Activated T-cell treated with anti-CD3 and anti-CD28 coated beads, Interleukin-2, amount 50 U/mL, for 72 hours (primary cell): ENCODE results near the gene DHRSX. TPM values are rescaled to one million over a fixed set of nuclear protein-coding genes. Genes with fewer than 3 reads are reported as not detected.
"Not testable (repeated sequence)": the region's sequence is repeated elsewhere in the genome, so short reads cannot be mapped to it uniquely, and the experiment has no call there.

Source experiments
- ATAC-seq, 2 donors: fragments of 150-1000 bp; cut with Tn5 transposase; replicated peaks in 1 of 2; 2 replicates each; pipeline ENCODE4 v1.10.0; 2021; ENCODE audit warnings: moderate library complexity in 2 of 2, mild to moderate bottlenecking in 1 of 2
- DNase-seq, 2 donors: peaks; one replicate each; pipeline ENCODE4 v3.0.0; 2021 to 2022; ENCODE audit warnings: mixed read lengths in 1 of 2
- H3K27ac Mint-ChIP-seq: one replicate; pipeline ENCODE4 v1.8.0; 2022; ENCODE audit warnings: mild to moderate bottlenecking, moderate library complexity, mixed read lengths
- H3K27me3 Mint-ChIP-seq: one replicate; pipeline ENCODE4 v1.8.0; 2022; ENCODE audit warnings: low read depth, mixed read lengths
- H3K36me3 Mint-ChIP-seq, 2 donors: one replicate each; pipeline ENCODE4 v1.8.0; 2022; ENCODE audit warnings: mixed read lengths in 2 of 2, mild to moderate bottlenecking in 1 of 2; ENCODE audit not compliant: insufficient read depth in 2 of 2
- H3K4me1 Mint-ChIP-seq: one replicate; pipeline ENCODE4 v1.8.0; 2022; ENCODE audit warnings: low read depth, mixed read lengths
- H3K4me3 Mint-ChIP-seq, 2 donors: one replicate each; pipeline ENCODE4 v1.8.0; 2022; ENCODE audit warnings: mild to moderate bottlenecking in 2 of 2, mixed read lengths in 2 of 2, moderate library complexity in 2 of 2
- H3K9me3 Mint-ChIP-seq, 2 donors: one replicate each; pipeline ENCODE4 v1.8.0; 2022; ENCODE audit warnings: mixed read lengths in 2 of 2
- total RNA-seq, 2 donors: library from RNA; stranded (reverse); gene quantifications; one replicate each; pipeline ENCODE4 v1.2.3, GENCODE V29; 2022

The DHRSX gene
- total RNA-seq, 2 donors from 2014 or later: 24.0 to 26.0 TPM

GRCh38 chrX:2406891-2407518 is 93.8 kb downstream of the DHRSX start:
- DNase-seq: no peak
- Mint-ChIP-seq H3K4me1 (no peaks in the 10 kb centered on the region), H3K27me3 (no peaks in the 10 kb centered on the region), H3K9me3 (no peaks in the 10 kb centered on the region), H3K36me3 (peaks cover 5 to 23% of the 10 kb centered on the region in 2 donors), H3K27ac (no peak overlapping the region), H3K4me3 (no peak overlapping the region)
- no peak for ATAC-seq

GRCh38 chrX:2404776-2405175 is 96.0 kb downstream of the DHRSX start:
- H3K27ac Mint-ChIP-seq: no peak overlapping the region
- no peaks in the 10 kb centered on the region for H3K27me3 Mint-ChIP-seq
- no peak for DNase-seq
- no peak for ATAC-seq
- peaks cover 5 to 29% of the 10 kb centered on the region in 2 donors for H3K36me3 Mint-ChIP-seq
- H3K9me3 Mint-ChIP-seq: no peaks in the 10 kb centered on the region
- no peaks in the 10 kb centered on the region for H3K4me1 Mint-ChIP-seq
- no peak overlapping the region for H3K4me3 Mint-ChIP-seq

GRCh38 chrX:2402361-2402690 is 98.5 kb downstream of the DHRSX start:
- Mint-ChIP-seq H3K9me3 (no peaks in the 10 kb centered on the region), H3K27me3 (no peaks in the 10 kb centered on the region), H3K36me3 (peaks cover 5 to 16% of the 10 kb centered on the region in 2 donors), H3K4me3 (no peak overlapping the region), H3K4me1 (no peaks in the 10 kb centered on the region), H3K27ac (no peak overlapping the region)
- DNase-seq (no peak), ATAC-seq (no peak)

- Mint-ChIP-seq H3K36me3 (peaks cover 3 to 11% of the 10 kb centered on the region in 2 donors), H3K4me3 (no peak overlapping the region), H3K27me3 (no peaks in the 10 kb centered on the region), H3K27ac (no peak overlapping the region), H3K4me1 (no peaks in the 10 kb centered on the region), H3K9me3 (no peaks in the 10 kb centered on the region)
- DNase-seq (no peak), ATAC-seq (no peak)
Measured at GRCh38 chrX:2401590-2402360, 99.0 kb downstream of the DHRSX start.

- Mint-ChIP-seq H3K4me3 (no peak overlapping the region), H3K27me3 (no peaks in the 10 kb centered on the region), H3K27ac (no peak overlapping the region), H3K36me3 (peaks cover 0 to 9% of the 10 kb centered on the region in 2 donors), H3K4me1 (no peaks in the 10 kb centered on the region), H3K9me3 (no peaks in the 10 kb centered on the region)
- DNase-seq (no peak), ATAC-seq (no peak)
Measured at GRCh38 chrX:2401201-2401589, 99.6 kb downstream of the DHRSX start.

GRCh38 chrX:2398064-2398656 is 102.6 kb downstream of the DHRSX start:
- no peaks in the 10 kb centered on the region for H3K9me3 Mint-ChIP-seq
- no peak for ATAC-seq
- no peak overlapping the region for H3K4me3 Mint-ChIP-seq
- no peak overlapping the region for H3K27ac Mint-ChIP-seq
- H3K36me3 Mint-ChIP-seq: peaks cover 0 to 10% of the 10 kb centered on the region in 2 donors
- no peaks in the 10 kb centered on the region for H3K27me3 Mint-ChIP-seq
- H3K4me1 Mint-ChIP-seq: no peaks in the 10 kb centered on the region
- DNase-seq: no peak

GRCh38 chrX:2397229-2398063 is 103.3 kb downstream of the DHRSX start:
- Mint-ChIP-seq H3K4me1 (no peaks in the 10 kb centered on the region), H3K9me3 (no peaks in the 10 kb centered on the region), H3K36me3 (peaks cover 0 to 10% of the 10 kb centered on the region in 2 donors), H3K4me3 (no peak overlapping the region), H3K27me3 (no peaks in the 10 kb centered on the region), H3K27ac (no peak overlapping the region)
- DNase-seq (no peak), ATAC-seq (no peak)

GRCh38 chrX:2395261-2395992 is 105.3 kb downstream of the DHRSX start:
- peaks cover 9 to 15% of the 10 kb centered on the region in 2 donors for H3K36me3 Mint-ChIP-seq
- ATAC-seq: no peak
- H3K9me3 Mint-ChIP-seq: peaks cover 0 to 4% of the 10 kb centered on the region in 2 donors
- no peak overlapping the region for H3K4me3 Mint-ChIP-seq
- no peak for DNase-seq
- no peaks in the 10 kb centered on the region for H3K4me1 Mint-ChIP-seq
- no peak overlapping the region for H3K27ac Mint-ChIP-seq
- H3K27me3 Mint-ChIP-seq: no peaks in the 10 kb centered on the region

- ATAC-seq: no peak
- Mint-ChIP-seq H3K36me3 (peaks cover 10 to 16% of the 10 kb centered on the region in 2 donors), H3K4me1 (no peaks in the 10 kb centered on the region), H3K9me3 (peaks cover 0 to 4% of the 10 kb centered on the region in 2 donors), H3K27me3 (no peaks in the 10 kb centered on the region), H3K4me3 (no peak overlapping the region), H3K27ac (no peak overlapping the region)
- no peak for DNase-seq
Measured at GRCh38 chrX:2391869-2392606, 108.7 kb downstream of the DHRSX start.

GRCh38 chrX:2390754-2391153 is 110.0 kb downstream of the DHRSX start:
- Mint-ChIP-seq H3K27me3 (no peaks in the 10 kb centered on the region), H3K27ac (no peak overlapping the region), H3K4me1 (no peaks in the 10 kb centered on the region), H3K9me3 (peaks cover 0 to 4% of the 10 kb centered on the region in 2 donors), H3K36me3 (peaks cover 10 to 14% of the 10 kb centered on the region in 2 donors), H3K4me3 (no peak overlapping the region)
- ATAC-seq (no peak), DNase-seq (no peak)

GRCh38 chrX:2389731-2390130 is 111.0 kb downstream of the DHRSX start:
- DNase-seq, H3K27ac Mint-ChIP-seq, H3K9me3 Mint-ChIP-seq, H3K27me3 Mint-ChIP-seq, ATAC-seq, H3K4me3 Mint-ChIP-seq, H3K4me1 Mint-ChIP-seq: not testable (repeated sequence)
- peaks cover 10 to 14% of the 10 kb centered on the region in 2 donors for H3K36me3 Mint-ChIP-seq

GRCh38 chrX:2389324-2389723 is 111.5 kb downstream of the DHRSX start:
- H3K36me3 Mint-ChIP-seq: peaks cover 10 to 13% of the 10 kb centered on the region in 2 donors
- H3K4me1 Mint-ChIP-seq: no peaks in the 10 kb centered on the region
- H3K9me3 Mint-ChIP-seq: peaks cover 0 to 4% of the 10 kb centered on the region in 2 donors
- no peak overlapping the region for H3K27ac Mint-ChIP-seq
- H3K27me3 Mint-ChIP-seq: no peaks in the 10 kb centered on the region
- ATAC-seq (no peak), DNase-seq (no peak)
- no peak overlapping the region for H3K4me3 Mint-ChIP-seq
